Caco-2 (cell line): ENCODE measurements around the gene SETD9. TPM values are rescaled to one million over a fixed set of nuclear protein-coding genes. Genes with fewer than 3 reads are reported as not detected.

Source experiments
- BruUV-seq: library from RNA; stranded (reverse); fragments of 400-500 nt; replicated peaks from 2 replicates; lab custom pipeline; 2021; lab: Mats Ljungman, UMichigan
- CTCF ChIA-PET: fragments of 300-600 bp; sonication (Branson Sonifier 250); formaldehyde crosslinking; loops from one replicate; lab custom pipeline; 2022; ENCODE audit warnings: antibody characterized with exemption; lab: Charles Lee
- POLR2A ChIA-PET: fragments of 300-600 bp; sonication (Branson Sonifier 250); formaldehyde crosslinking; loops from one replicate; lab custom pipeline; 2022; ENCODE audit warnings: antibody characterized with exemption; lab: Charles Lee
- DNase-seq, 2 experiments: peaks; one replicate each; pipeline versions ENCODE4 v3.0.0 to v3.0.0-alpha.2; 2020 to 2022
- H3K27me3 ChIP-seq: replicated peaks from 2 replicates; pipeline ENCODE4 v1.6.0; 2011; ENCODE audit warnings: low read length; ENCODE audit not compliant: control insufficient read depth, insufficient read depth
- H3K36me3 ChIP-seq: 2 replicates; pipeline ENCODE4 v1.5.1; 2011; ENCODE audit warnings: low read length; ENCODE audit not compliant: control insufficient read depth, insufficient read depth
- H3K4me1 ChIP-seq: fragments of 250-450 bp; sonication (Bioruptor Pico); 2 replicates; pipeline ENCODE4 v1.5.1; 2020; ENCODE audit warnings: mild to moderate bottlenecking
- H3K4me3 ChIP-seq: 2 replicates; pipeline ENCODE4 v1.5.1; 2011; ENCODE audit warnings: low read depth, mild to moderate bottlenecking, control low read depth, low read length
- H3K9me3 ChIP-seq: fragments of 250-450 bp; sonication (Bioruptor Pico); 2 replicates; pipeline ENCODE4 v1.5.1; 2020; ENCODE audit warnings: mild to moderate bottlenecking, moderate library complexity
- H3K27ac Mint-ChIP-seq: one replicate; pipeline ENCODE4 v1.8.0; 2022; ENCODE audit warnings: mixed read lengths; ENCODE audit not compliant: unreplicated experiment
- H3K27me3 Mint-ChIP-seq: one replicate; pipeline ENCODE4 v1.8.0; 2022; ENCODE audit warnings: mixed read lengths; ENCODE audit not compliant: insufficient read depth, unreplicated experiment
- H3K36me3 Mint-ChIP-seq: one replicate; pipeline ENCODE4 v1.8.0; 2022; ENCODE audit warnings: mild to moderate bottlenecking, mixed read lengths; ENCODE audit not compliant: insufficient read depth, unreplicated experiment
- H3K4me1 Mint-ChIP-seq: one replicate; pipeline ENCODE4 v1.8.0; 2022; ENCODE audit warnings: low read depth, mixed read lengths; ENCODE audit not compliant: unreplicated experiment
- H3K4me3 Mint-ChIP-seq: one replicate; pipeline ENCODE4 v1.8.0; 2022; ENCODE audit warnings: mild to moderate bottlenecking, moderate library complexity, mixed read lengths; ENCODE audit not compliant: unreplicated experiment
- H3K9me3 Mint-ChIP-seq: one replicate; pipeline ENCODE4 v1.8.0; 2022; ENCODE audit warnings: mixed read lengths; ENCODE audit not compliant: unreplicated experiment
- CTCF ChIP-seq, 2 experiments: fragments of 200-600 bp in 1 of 2; IDR thresholded peaks; 1 replicate in 1 of 2; 2 replicates in 1 of 2; pipeline versions ENCODE4 v1.5.1 to v1.8.0; 2011 to 2022; ENCODE audit warnings: antibody characterized with exemption in 1 of 2, control low read depth in 1 of 2, inconsistent platforms in 1 of 2, low read depth in 1 of 2, low read length in 1 of 2, mild to moderate bottlenecking in 1 of 2, moderate library complexity in 1 of 2; ENCODE audit not compliant: insufficient read depth in 1 of 2, severe bottlenecking in 1 of 2, unreplicated experiment in 1 of 2
- intact Hi-C: fragments of 100-400 bp; cut with micrococcal nuclease; formaldehyde crosslinking; loops from one replicate; pipeline ENCODE4 v1.10.0; 2022; ENCODE audit not compliant: unreplicated experiment
- total RNA-seq: library from RNA; stranded (reverse); gene quantifications from 2 replicates; pipeline ENCODE4 v1.2.3, GENCODE V29; 2022

SETD9 gene
- total RNA-seq, 1 experiment from 2014 or later = 10.5 TPM

DNA sequence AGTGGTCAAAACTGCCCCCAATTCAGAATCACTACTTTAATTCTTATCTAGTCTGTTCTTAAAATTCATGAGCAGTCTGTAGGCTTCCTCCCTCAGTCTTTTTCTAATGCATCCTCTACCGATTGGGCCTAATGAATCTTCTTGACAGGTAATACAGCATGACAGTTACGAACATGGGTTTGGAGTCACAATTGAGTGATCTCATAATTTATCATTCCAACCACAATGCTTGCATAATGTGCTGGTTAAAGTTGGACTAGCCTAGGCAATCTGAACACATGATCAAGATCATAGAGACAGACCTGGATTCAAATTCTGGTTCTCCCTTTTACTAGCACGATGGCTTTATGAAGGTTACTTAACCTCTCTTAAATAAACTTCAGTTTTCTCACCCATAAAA is 33.1 kb upstream of the SETD9 start:
- Mint-ChIP-seq H3K27ac (no peak overlapping the region), H3K4me3 (no peak overlapping the region), H3K36me3 (peaks cover 77% of the 10 kb centered on the region), H3K27me3 (no peaks in the 10 kb centered on the region), H3K4me1 (peaks cover 5% of the 10 kb centered on the region), H3K9me3 (no peaks in the 10 kb centered on the region)
- DNase-seq = no peak
- Histone ChIP-seq H3K27me3 (no peaks in the 10 kb centered on the region), H3K36me3 (peaks cover 4% of the 10 kb centered on the region), H3K4me1 (no peaks in the 10 kb centered on the region), H3K4me3 (no peak overlapping the region), H3K9me3 (no peaks in the 10 kb centered on the region)
- CTCF ChIA-PET = no interaction called here
- no peak for TF ChIP-seq CTCF (IDR thresholded peaks at IDR 0.05; ENCODE audit: insufficient read depth in 1 of 2, low read depth in 1 of 2, low read length in 1 of 2, severe bottlenecking in 1 of 2, unreplicated experiment in 1 of 2)
- intact Hi-C loops = no loop called here
- BruUV-seq = no TSS peak
- POLR2A ChIA-PET = no interaction called here

- CTCF ChIA-PET = no interaction called here
- H3K9me3 ChIP-seq = no peaks in the 10 kb centered on the region
These were observed 27.8 kb upstream of the SETD9 start for GRCh38 chr5:56881571-56881970.

DNA sequence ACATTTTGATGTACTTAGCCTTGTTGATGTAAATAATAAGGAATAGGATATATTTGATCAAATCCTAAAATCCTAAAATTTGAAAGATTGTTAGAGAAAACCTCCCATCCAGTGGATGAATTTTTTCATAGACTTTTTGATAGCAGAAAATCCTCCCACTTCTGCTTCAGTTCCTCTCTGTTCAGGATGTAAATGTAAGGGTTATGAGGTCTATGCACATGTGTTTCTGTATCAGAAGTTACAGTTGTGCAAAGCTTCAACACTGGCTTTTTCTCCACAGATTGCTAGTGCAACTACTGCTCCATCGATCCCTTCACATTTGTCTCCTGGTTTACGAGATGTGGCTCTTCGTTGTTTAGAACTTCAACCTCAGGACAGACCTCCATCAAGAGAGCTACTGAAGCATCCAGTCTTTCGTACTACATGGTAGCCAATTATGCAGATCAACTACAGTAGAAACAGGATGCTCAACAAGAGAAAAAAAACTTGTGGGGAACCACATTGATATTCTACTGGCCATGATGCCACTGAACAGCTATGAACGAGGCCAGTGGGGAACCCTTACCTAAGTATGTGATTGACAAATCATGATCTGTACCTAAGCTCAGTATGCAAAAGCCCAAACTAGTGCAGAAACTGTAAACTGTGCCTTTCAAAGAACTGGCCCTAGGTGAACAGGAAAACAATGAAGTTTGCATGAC is 16.0 kb upstream of the SETD9 start:
- Mint-ChIP-seq H3K27me3 (no peaks in the 10 kb centered on the region), H3K27ac (no peak overlapping the region), H3K9me3 (no peaks in the 10 kb centered on the region), H3K4me3 (no peak overlapping the region), H3K36me3 (peaks cover 90% of the 10 kb centered on the region), H3K4me1 (no peaks in the 10 kb centered on the region)
- BruUV-seq = no TSS peak
- no peaks in the 10 kb centered on the region for H3K9me3 ChIP-seq
- H3K36me3 ChIP-seq = peaks cover 3% of the 10 kb centered on the region; the same call in 1 of the 2 replicates
- POLR2A ChIA-PET = no interaction called here
- no peak overlapping the region for H3K4me3 ChIP-seq
- TF ChIP-seq CTCF (IDR thresholded peaks at IDR 0.05; ENCODE audit: insufficient read depth in 1 of 2, low read depth in 1 of 2, low read length in 1 of 2, severe bottlenecking in 1 of 2, unreplicated experiment in 1 of 2) = no peak
- no peak for DNase-seq
- intact Hi-C loops = no loop called here
- CTCF ChIA-PET = interaction anchor here (0.8 kb wide), 1 partner anchor 623 kb away, joined by 3 read pairs; no protein-coding TSS in a partner anchor
- H3K27me3 ChIP-seq = no peaks in the 10 kb centered on the region
- H3K4me1 ChIP-seq = no peaks in the 10 kb centered on the region

More at GRCh38 chr5:56881571-56881970, 27.8 kb upstream of the SETD9 start:
- intact Hi-C loops = no loop called here
- H3K36me3 Mint-ChIP-seq = peaks cover 81% of the 10 kb centered on the region
- POLR2A ChIA-PET = no interaction called here
- BruUV-seq = TSS peak; percentile 40
- Histone ChIP-seq H3K4me1 (no peaks in the 10 kb centered on the region), H3K27me3 (no peaks in the 10 kb centered on the region), H3K36me3 (peaks cover 2% of the 10 kb centered on the region), H3K4me3 (no peak overlapping the region)
- no peak for TF ChIP-seq CTCF (IDR thresholded peaks at IDR 0.05; ENCODE audit: insufficient read depth in 1 of 2, low read depth in 1 of 2, low read length in 1 of 2, severe bottlenecking in 1 of 2, unreplicated experiment in 1 of 2)
- no peaks in the 10 kb centered on the region for H3K4me1 Mint-ChIP-seq
- no peaks in the 10 kb centered on the region for H3K9me3 Mint-ChIP-seq
- H3K27me3 Mint-ChIP-seq = no peaks in the 10 kb centered on the region
- H3K27ac Mint-ChIP-seq = no peak overlapping the region
- H3K4me3 Mint-ChIP-seq = no peak overlapping the region
- DNase-seq = no peak
